Measurements from ENCODE around the gene NR3C1.

Gene NR3C1

DNA sequence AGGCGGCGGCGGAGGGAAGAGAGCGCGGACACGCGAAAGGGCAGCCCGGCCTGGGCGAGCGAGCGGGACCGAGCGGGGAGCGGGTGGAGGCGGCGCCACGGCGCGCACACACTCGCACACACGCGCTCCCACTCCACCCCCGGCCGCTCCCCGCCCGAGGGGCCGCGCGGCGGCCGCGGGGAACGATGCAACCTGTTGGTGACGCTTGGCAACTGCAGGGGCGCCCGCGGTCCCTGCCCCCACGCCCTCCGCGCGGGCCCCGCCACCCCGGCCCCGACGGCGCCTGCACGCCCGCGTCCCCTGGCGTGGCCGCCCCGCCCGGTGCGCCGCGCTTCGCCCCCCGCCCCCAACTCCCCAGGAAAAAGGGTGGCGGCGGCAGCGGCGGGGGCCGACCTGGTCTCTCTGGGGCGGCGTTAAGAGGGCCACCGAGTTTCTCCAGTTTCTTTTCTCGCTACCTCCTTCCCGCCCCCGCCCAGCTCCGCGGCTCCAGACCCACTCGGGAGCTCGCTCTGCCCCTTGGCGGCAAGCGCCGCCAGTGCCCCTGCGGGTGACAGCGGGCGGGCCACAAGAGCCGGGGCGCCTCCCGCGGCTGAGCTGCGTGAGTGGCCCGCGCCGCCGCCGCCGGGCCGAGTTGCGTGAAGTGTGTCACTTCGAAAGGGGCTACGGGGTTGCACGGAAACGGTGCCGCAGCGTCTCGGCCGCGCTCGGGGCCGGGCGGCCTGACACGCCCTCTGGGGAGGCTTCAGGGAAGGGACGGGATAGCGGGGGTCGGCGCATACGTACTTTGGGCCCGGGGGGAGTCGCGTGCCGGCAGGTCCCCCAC lies at the start of gene NR3C1:
TSS of gene NR3C1 (minus strand) at position 94 of the 823 bp plus-strand sequence. CDS start 2,847 bp downstream, outside the sequence.
- peak; percentile 46 for DNase-seq (ENCODE audit: insufficient read length, low spot score)
- FAIRE-seq, result peak; percentile 8

DNA sequence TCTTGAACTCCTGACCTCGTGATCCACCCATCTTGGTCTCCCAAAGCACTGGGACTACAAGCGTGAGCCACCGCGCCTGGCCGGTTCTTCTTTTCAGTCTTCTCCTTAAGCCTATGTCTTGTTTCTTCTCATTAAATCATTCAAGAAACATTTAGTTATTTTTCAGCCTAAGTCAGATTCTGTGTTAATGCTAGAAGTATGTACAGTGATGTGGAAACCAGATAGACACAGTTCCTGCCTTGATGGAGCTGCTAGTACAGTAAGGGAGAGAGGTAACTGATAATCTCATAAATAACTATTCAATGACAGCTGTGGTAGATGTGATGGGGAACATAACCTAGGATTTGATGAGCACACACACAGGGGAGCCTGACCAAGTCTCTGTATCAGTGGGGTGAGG lies 46.3 kb upstream of the NR3C1 start:
- no peak for DNase-seq (ENCODE audit: insufficient read length, low spot score)
- FAIRE-seq, result no peak

DNA sequence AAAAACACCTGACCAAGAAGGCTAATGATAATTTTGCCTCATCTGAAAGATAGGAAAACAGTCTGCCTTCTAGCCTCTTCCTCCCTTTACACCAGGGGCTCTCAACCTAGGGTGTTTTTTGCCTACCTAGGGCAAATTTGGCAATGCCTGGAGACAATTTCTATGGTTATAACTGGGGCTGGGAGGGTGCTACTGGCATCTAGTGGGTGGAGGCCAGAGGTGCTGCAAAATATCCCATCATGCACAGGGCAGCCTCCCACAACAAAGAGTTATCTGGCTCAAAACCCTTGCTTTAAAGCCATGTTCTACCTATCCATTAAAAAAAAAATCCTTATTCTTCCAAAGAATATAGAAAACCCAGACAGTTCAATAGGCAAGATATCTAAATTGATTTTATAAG lies 45.0 kb upstream of the NR3C1 start:
- DNase-seq (ENCODE audit: insufficient read length, low spot score) (no peak), FAIRE-seq (no peak)

- FAIRE-seq, result no peak
- DNase-seq (ENCODE audit: insufficient read length, low spot score), result no peak
Measured at GRCh38 chr5:143447983-143448382, 44.5 kb upstream of the NR3C1 start.

GRCh38 chr5:143446535-143447226 lies 43.2 kb upstream of the NR3C1 start:
- FAIRE-seq (no peak), DNase-seq (ENCODE audit: insufficient read length, low spot score) (no peak)

GRCh38 chr5:143445776-143446175 lies 42.3 kb upstream of the NR3C1 start:
- no peak for DNase-seq (ENCODE audit: insufficient read length, low spot score)
- no peak for FAIRE-seq

DNA sequence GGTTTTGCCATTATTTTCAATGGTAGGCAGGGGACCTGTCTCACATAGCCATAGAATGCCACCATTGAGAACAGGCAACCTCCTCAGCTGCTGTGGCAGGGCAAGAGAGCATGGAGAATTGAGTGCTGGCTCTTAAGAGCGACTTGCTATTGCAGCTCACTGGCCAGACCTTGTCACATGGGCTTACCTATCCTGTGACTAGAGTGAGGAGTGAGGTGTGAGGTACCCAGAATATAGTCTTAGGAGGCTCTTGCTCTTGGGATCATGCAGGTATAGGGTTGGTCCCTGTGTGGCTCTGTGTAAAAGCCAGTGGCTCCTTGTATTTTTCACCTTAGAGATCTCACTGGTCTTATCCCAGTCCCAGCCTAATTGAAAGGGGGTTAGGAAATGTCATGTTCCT lies 39.8 kb upstream of the NR3C1 start:
- FAIRE-seq (peak; percentile 35), DNase-seq (ENCODE audit: insufficient read length, low spot score) (no peak)

GRCh38 chr5:143442385-143442784 lies 38.9 kb upstream of the NR3C1 start:
- no peak for FAIRE-seq
- DNase-seq (ENCODE audit: insufficient read length, low spot score), result no peak

GRCh38 chr5:143440448-143441115 lies 37.1 kb upstream of the NR3C1 start:
- DNase-seq (ENCODE audit: insufficient read length, low spot score) (no peak), FAIRE-seq (no peak)

GRCh38 chr5:143437666-143438273 lies 34.3 kb upstream of the NR3C1 start:
- FAIRE-seq (no peak), DNase-seq (ENCODE audit: insufficient read length, low spot score) (no peak)

DNA sequence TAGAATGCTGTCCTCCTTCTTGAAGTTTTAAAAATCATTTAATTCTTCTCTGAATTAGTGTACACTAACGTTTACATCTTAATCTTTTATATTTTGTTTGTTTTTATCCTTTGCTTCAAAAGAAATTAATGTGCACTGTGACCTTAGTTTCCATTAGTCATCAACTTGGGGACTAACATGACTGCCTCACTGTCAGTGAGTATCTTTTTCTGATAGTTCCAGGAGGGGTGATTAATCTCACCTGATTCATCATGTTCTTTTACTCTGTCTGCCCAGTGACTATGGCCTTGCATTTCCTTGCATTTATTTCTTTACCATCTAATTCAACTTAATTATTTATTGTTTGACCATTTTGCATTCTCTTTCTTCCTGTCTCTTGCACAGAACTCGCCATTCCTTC lies 33.4 kb upstream of the NR3C1 start:
- DNase-seq (ENCODE audit: insufficient read length, low spot score), result no peak
- no peak for FAIRE-seq

DNA sequence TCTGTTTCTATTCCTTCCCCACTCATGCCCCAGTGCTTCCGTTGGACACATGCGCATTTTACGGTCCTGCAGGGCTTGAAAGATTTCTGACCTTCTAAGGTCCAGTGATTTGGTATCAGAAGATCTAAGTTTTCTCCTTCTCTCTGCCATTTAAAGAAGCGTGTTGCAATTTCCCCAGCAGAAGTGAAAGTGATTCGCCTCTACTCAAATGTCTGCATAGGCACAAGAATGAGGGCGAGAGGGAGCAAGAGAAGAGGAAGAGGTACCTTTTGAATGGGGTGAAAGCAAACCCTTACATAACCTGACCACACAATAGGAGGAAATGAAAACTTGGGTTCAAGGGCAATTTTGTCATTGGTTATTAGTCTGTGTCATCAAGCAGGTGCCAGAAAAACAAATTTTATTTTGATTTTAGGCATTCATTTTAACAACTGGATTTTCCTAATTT lies 31.7 kb upstream of the NR3C1 start:
- peak; percentile 72 for DNase-seq (ENCODE audit: insufficient read length, low spot score)
- FAIRE-seq, result peak; percentile 99

- DNase-seq (ENCODE audit: insufficient read length, low spot score) (no peak), FAIRE-seq (peak; percentile 87)
Measured at GRCh38 chr5:143434261-143435209, 31.0 kb upstream of the NR3C1 start.

DNA sequence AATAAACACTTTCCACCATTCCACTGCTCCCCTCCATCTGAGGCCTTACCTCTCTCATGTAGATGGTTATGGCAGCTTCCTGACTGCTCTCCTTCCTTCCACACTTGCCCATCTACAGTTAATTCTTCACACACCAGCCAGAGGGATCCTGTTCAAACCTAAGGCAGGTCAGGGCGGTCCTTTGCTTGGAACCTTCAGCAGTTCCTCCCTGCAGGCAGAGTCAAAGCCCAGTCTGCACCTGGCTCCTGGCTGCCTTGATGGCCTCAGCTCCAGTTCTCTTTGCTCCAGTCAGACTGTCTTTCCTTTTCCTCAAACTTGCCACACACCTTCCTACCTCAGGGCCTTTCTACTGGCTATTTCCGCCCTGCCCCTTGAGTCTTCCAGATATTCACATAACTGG lies 30.2 kb upstream of the NR3C1 start:
- no peak for FAIRE-seq
- no peak for DNase-seq (ENCODE audit: insufficient read length, low spot score)

- FAIRE-seq (peak; percentile 83), DNase-seq (ENCODE audit: insufficient read length, low spot score) (no peak)
Measured at GRCh38 chr5:143432658-143433239, 29.3 kb upstream of the NR3C1 start.

- no peak for FAIRE-seq
- no peak for DNase-seq (ENCODE audit: insufficient read length, low spot score)
Measured at GRCh38 chr5:143431789-143432188, 28.3 kb upstream of the NR3C1 start.

GRCh38 chr5:143428738-143429420 lies 25.4 kb upstream of the NR3C1 start:
- DNase-seq (ENCODE audit: insufficient read length, low spot score) (no peak), FAIRE-seq (peak; percentile 26)

- FAIRE-seq, result no peak
Measured at GRCh38 chr5:143428155-143428554, 24.7 kb upstream of the NR3C1 start.

DNA sequence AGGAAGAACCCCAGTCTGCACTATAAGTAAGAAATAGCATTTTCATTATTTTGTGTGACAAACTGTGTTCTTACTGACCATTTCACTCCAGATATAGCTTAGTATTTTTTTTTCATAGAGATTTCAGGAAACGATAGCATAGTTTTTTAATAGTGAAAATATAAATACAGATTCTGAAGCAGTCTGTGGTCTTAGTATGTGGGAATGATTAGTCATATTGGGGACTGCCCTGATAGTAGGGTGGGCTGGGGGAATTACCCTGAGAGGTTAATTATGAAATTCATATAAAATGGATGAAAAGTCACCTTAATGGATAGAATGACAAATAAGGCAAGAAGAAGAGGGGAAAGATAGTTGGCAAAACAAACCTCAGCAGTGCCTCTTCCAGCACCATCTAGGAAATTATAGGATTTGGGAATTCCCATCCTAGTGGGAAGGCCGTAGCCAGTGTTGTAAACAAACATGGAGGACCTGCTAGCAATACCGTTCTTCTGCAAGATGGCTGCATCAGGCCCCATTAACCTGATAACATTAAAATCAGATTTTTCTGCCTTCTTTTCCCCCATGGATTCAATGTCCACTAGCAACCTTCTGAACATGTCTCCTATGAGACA lies 23.7 kb upstream of the NR3C1 start:
- no peak for DNase-seq (ENCODE audit: insufficient read length, low spot score)
- FAIRE-seq, result peak; percentile 52

More at GRCh38 chr5:143428155-143428554, 24.7 kb upstream of the NR3C1 start:
- no peak for DNase-seq (ENCODE audit: insufficient read length, low spot score)
